DOHH2 (cell line): ENCODE measurements around the gene GATAD2B.

Source experiments
- H3F3A ChIP-seq: fragments of 200-600 bp; sonication (generic), shearing (Covaris generic); 2 replicates; pipeline ENCODE4 v1.6.0; 2016; ENCODE audit warnings: antibody characterized with exemption, mild to moderate bottlenecking; ENCODE audit not compliant: control insufficient read depth, insufficient read depth
- H3K27ac ChIP-seq: fragments of 200-600 bp; sonication (generic); 2 replicates; pipeline ENCODE4 v1.5.1; 2014; ENCODE audit warnings: low read depth, mild to moderate bottlenecking, low read length, moderate library complexity
- H3K27me3 ChIP-seq: fragments of 200-600 bp; sonication (generic); 2 replicates; pipeline ENCODE4 v1.6.1; 2014; ENCODE audit warnings: mild to moderate bottlenecking, low read length, mixed read lengths; ENCODE audit not compliant: control insufficient read depth
- H3K36me3 ChIP-seq: fragments of 200-600 bp; sonication (generic); 2 replicates; pipeline ENCODE4 v1.6.1; 2014; ENCODE audit warnings: mild to moderate bottlenecking, low read length, moderate library complexity, mixed read lengths; ENCODE audit not compliant: control insufficient read depth
- H3K4me1 ChIP-seq: fragments of 200-600 bp; sonication (generic); 2 replicates; pipeline ENCODE4 v1.6.1; 2014; ENCODE audit warnings: mild to moderate bottlenecking, low read length, mixed read lengths; ENCODE audit not compliant: control insufficient read depth
- H3K4me2 ChIP-seq: fragments of 200-600 bp; sonication (generic); 2 replicates; pipeline ENCODE4 v1.6.0; 2014; ENCODE audit warnings: mild to moderate bottlenecking, low read length, moderate library complexity
- H3K4me3 ChIP-seq: fragments of 200-600 bp; sonication (generic); 2 replicates; pipeline ENCODE4 v1.5.1; 2014; ENCODE audit warnings: mild to moderate bottlenecking, low read length, mixed read lengths
- H3K79me2 ChIP-seq: fragments of 200-600 bp; sonication (generic); 2 replicates; pipeline ENCODE4 v1.6.1; 2014; ENCODE audit warnings: mild to moderate bottlenecking, low read length, mixed read lengths; ENCODE audit not compliant: control insufficient read depth
- H3K9me2 ChIP-seq: fragments of 200-600 bp; sonication (generic); replicated peaks from 2 replicates; pipeline ENCODE4 v1.6.1; 2014; ENCODE audit warnings: mild to moderate bottlenecking, low read length, mixed read lengths; ENCODE audit not compliant: control insufficient read depth
- H3K9me3 ChIP-seq: fragments of 200-600 bp; sonication (generic); 2 replicates; pipeline ENCODE4 v1.6.1; 2014; ENCODE audit warnings: antibody characterized with exemption, low read length, mixed read lengths; ENCODE audit not compliant: control insufficient read depth, insufficient read depth
- H4K20me1 ChIP-seq: fragments of 200-600 bp; sonication (generic); 2 replicates; pipeline ENCODE4 v1.6.0; 2014; ENCODE audit warnings: low read depth, mild to moderate bottlenecking, antibody characterized with exemption, low read length, moderate library complexity; ENCODE audit not compliant: control insufficient read depth, insufficient read depth
- CTCF ChIP-seq: fragments of 200-600 bp; sonication (generic); IDR thresholded peaks from one replicate; pipeline ENCODE4 v1.5.1; 2014; ENCODE audit warnings: antibody characterized with exemption, mild to moderate bottlenecking, low read depth, low read length; ENCODE audit not compliant: poor library complexity, severe bottlenecking
- EZH2phosphoT487 ChIP-seq: fragments of 200-600 bp; sonication (generic); IDR thresholded peaks from 2 replicates; pipeline ENCODE4 v1.6.1; 2017; ENCODE audit warnings: borderline replicate concordance, mild to moderate bottlenecking, antibody characterized with exemption, low read length, moderate library complexity, mixed read lengths

The GATAD2B gene

DNA sequence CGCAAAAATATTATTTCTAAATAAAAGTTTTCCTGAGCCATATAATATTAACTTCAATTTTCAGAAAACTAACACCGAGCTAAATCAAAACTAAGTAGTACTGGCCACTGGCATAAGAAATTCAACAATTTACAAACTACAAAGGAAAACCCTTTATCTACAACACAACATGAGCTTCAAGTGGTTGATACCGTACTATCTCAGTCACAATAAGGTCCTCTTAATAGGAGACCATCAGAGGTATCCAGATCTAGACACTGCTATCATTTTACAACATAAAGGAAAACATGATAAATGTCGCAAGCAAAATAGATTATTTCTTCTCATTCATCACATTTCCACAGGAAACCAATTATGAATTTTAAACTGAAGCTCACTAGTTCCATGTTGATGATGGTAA, 39.5 kb downstream of the GATAD2B start:
- Histone ChIP-seq H3F3A (peaks cover 11% of the 10 kb centered on the region), H3K36me3 (peaks cover 25% of the 10 kb centered on the region), H3K9me3 (no peaks in the 10 kb centered on the region), H3K4me1 (peaks cover 38% of the 10 kb centered on the region), H4K20me1 (peaks cover 8% of the 10 kb centered on the region; the same call in 1 of the 2 replicates), H3K4me3 (no peak overlapping the region), H3K4me2 (no peak overlapping the region), H3K79me2 (peaks cover 100% of the 10 kb centered on the region), H3K27me3 (no peaks in the 10 kb centered on the region), H3K9me2 (no peaks in the 10 kb centered on the region), H3K27ac (no peak overlapping the region)
- no peak for TF ChIP-seq CTCF
- no peak for TF ChIP-seq EZH2phosphoT487

GRCh38 chr1:153882296-153882912, 40.4 kb downstream of the GATAD2B start:
- no peaks in the 10 kb centered on the region for H3K9me2 ChIP-seq
- peaks cover 19% of the 10 kb centered on the region for H3K36me3 ChIP-seq
- peaks cover 100% of the 10 kb centered on the region for H3K79me2 ChIP-seq
- no peaks in the 10 kb centered on the region for H3K27me3 ChIP-seq
- TF ChIP-seq EZH2phosphoT487 (no peak), CTCF (no peak)
- H3K4me1 ChIP-seq: peaks cover 38% of the 10 kb centered on the region
- no peak overlapping the region for H3K4me3 ChIP-seq
- no peak overlapping the region for H3K27ac ChIP-seq
- no peaks in the 10 kb centered on the region for H3K9me3 ChIP-seq
- peaks cover 8% of the 10 kb centered on the region; the same call in 1 of the 2 replicates for H4K20me1 ChIP-seq
- H3F3A ChIP-seq: peaks cover 11% of the 10 kb centered on the region
- H3K4me2 ChIP-seq: no peak overlapping the region

- H4K20me1 ChIP-seq: peaks cover 8% of the 10 kb centered on the region; the same call in 1 of the 2 replicates
- H3K9me2 ChIP-seq: no peaks in the 10 kb centered on the region
- H3K79me2 ChIP-seq: peaks cover 100% of the 10 kb centered on the region
- H3K4me1 ChIP-seq: peaks cover 38% of the 10 kb centered on the region
- no peak overlapping the region for H3K4me3 ChIP-seq
- H3K4me2 ChIP-seq: no peak overlapping the region
- no peaks in the 10 kb centered on the region for H3K27me3 ChIP-seq
- no peak overlapping the region for H3K27ac ChIP-seq
- no peaks in the 10 kb centered on the region for H3K9me3 ChIP-seq
- H3K36me3 ChIP-seq: peaks cover 12% of the 10 kb centered on the region
- no peak for TF ChIP-seq EZH2phosphoT487
- H3F3A ChIP-seq: peaks cover 11% of the 10 kb centered on the region
Observed at GRCh38 chr1:153881751-153882150, 41.0 kb downstream of the GATAD2B start.

- H3K27ac ChIP-seq: no peak overlapping the region
- H3K27me3 ChIP-seq: no peaks in the 10 kb centered on the region
- H3K9me3 ChIP-seq: no peaks in the 10 kb centered on the region
- H3F3A ChIP-seq: peaks cover 11% of the 10 kb centered on the region
- no peak overlapping the region for H3K4me3 ChIP-seq
- no peaks in the 10 kb centered on the region for H3K9me2 ChIP-seq
- H3K36me3 ChIP-seq: peaks cover 11% of the 10 kb centered on the region
- peaks cover 100% of the 10 kb centered on the region for H3K79me2 ChIP-seq
- peaks cover 38% of the 10 kb centered on the region for H3K4me1 ChIP-seq
- TF ChIP-seq CTCF (no peak), EZH2phosphoT487 (no peak)
- peaks cover 8% of the 10 kb centered on the region; the same call in 1 of the 2 replicates for H4K20me1 ChIP-seq
- H3K4me2 ChIP-seq: no peak overlapping the region
Observed at GRCh38 chr1:153880962-153881361, 41.8 kb downstream of the GATAD2B start.
